GM23248 (cell line): ENCODE data around the gene CDC14A.

Source experiments
- EZH2 ChIP-seq: fragments of 200-600 bp; sonication (generic); IDR thresholded peaks from 2 replicates; pipeline ENCODE4 v1.6.1; 2018; ENCODE audit warnings: antibody characterized with exemption, mild to moderate bottlenecking; ENCODE audit not compliant: insufficient read depth, poor library complexity, severe bottlenecking
- EZH2phosphoT487 ChIP-seq: fragments of 200-600 bp; sonication (generic); IDR thresholded peaks from 2 replicates; pipeline ENCODE4 v1.6.1; 2018; ENCODE audit warnings: antibody characterized with exemption, moderate library complexity, mild to moderate bottlenecking, low read depth; ENCODE audit not compliant: insufficient read depth

GRCh38 chr1:100328133-100328532, 24.2 kb upstream of the CDC14A start:
- TF ChIP-seq EZH2, result no peak
- TF ChIP-seq EZH2phosphoT487, result no peak
